Heart right ventricle (tissue), 16 donors: ENCODE measurements around the gene CDR2L. TPM values are rescaled to one million over a fixed set of nuclear protein-coding genes. Genes with fewer than 3 reads are reported as not detected.
A peak's percentile ranks its signal among the peaks of the same experiment; 100 is the strongest.
"Not testable (repeated sequence)": the region's sequence is repeated elsewhere in the genome, so short reads cannot be mapped to it uniquely, and the experiment has no call there.

Experiments
- ATAC-seq, 8 donors: fragments of 200-7000 bp; cut with Tn5 transposase; one replicate each; pipeline ENCODE4 v1.9.1; 2020; ENCODE audit warnings: mild to moderate bottlenecking in 8 of 8, moderate library complexity in 8 of 8, moderate number of reproducible peaks in 1 of 8
- DNase-seq, 2 donors: peaks; one replicate each; pipeline ENCODE4 v3.0.0-alpha.2; 2020
- H3K27ac ChIP-seq, 10 donors: fragments of 200-600 bp; sonication (generic) in 2 of 10; one replicate each; pipeline versions ENCODE4 v1.5.0 to v1.8.0; 2020 to 2022; ENCODE audit warnings: mild to moderate bottlenecking in 3 of 10
- H3K27me3 ChIP-seq, 7 donors: fragments of 200-600 bp; one replicate each; pipeline ENCODE4 v1.8.0; 2021 to 2022; ENCODE audit warnings: mild to moderate bottlenecking in 2 of 7
- H3K36me3 ChIP-seq, 9 donors: fragments of 200-600 bp; sonication (generic) in 1 of 9; one replicate each; pipeline versions ENCODE4 v1.5.0 to v1.8.0; 2020 to 2022; ENCODE audit warnings: mild to moderate bottlenecking in 2 of 9
- H3K4me1 ChIP-seq, 9 donors: fragments of 200-600 bp; sonication (generic) in 1 of 9; one replicate each; pipeline versions ENCODE4 v1.5.0 to v1.8.0; 2020 to 2022; ENCODE audit warnings: mild to moderate bottlenecking in 4 of 9
- H3K4me3 ChIP-seq, 10 donors: fragments of 200-600 bp; sonication (generic) in 2 of 10; one replicate each; pipeline versions ENCODE4 v1.5.0 to v1.8.0; 2020 to 2022; ENCODE audit warnings: mild to moderate bottlenecking in 7 of 10, moderate library complexity in 2 of 10
- H3K9me3 ChIP-seq, 11 donors: fragments of 200-600 bp in 10 of 11; sonication (generic) in 2 of 11; one replicate each; pipeline versions ENCODE4 v1.5.0 to v1.8.0; 2013 to 2022; ENCODE audit warnings: mild to moderate bottlenecking in 2 of 11, control low read depth in 1 of 11, moderate library complexity in 1 of 11
- WGBS, 2 donors: extraction: QIAGEN DNeasy Blood & Tissue Kit; methylation state at CpG; one replicate each; pipeline ENCODE4 v1.1.7; 2013; ENCODE audit warnings: inconsistent platforms in 1 of 2; 5-methylcytosine and 5-hydroxymethylcytosine counted together
- intact Hi-C, 10 donors: fragments of 100-400 bp; cut with DNase I; formaldehyde crosslinking; loops; one replicate each; pipeline versions ENCODE4 v1.11.1 to v1.14.2; 2022
- polyA plus RNA-seq, 2 donors: library from polyadenylated mRNA; stranded (reverse); fragments of 200-250 nt; gene quantifications; one replicate each; pipeline ENCODE4 v1.2.3, GENCODE V29; 2013
- total RNA-seq, 10 donors: library from RNA; stranded (reverse); fragmentation: NEBNext Ultra II Directional in 3 of 10; extraction: Animal tissue kit (Norgen Biotek cat#: 25700) in 3 of 10; gene quantifications; one replicate each; pipeline versions ENCODE4 v1.2.1 to v1.2.4, GENCODE V29; 2021 to 2023
- TF ChIP-seq, protein P1 (sequence below), 9 donors: fragments of 200-600 bp; sonication (generic) in 2 of 9; IDR thresholded peaks; one replicate each; pipeline versions ENCODE4 v1.5.0 to v1.8.0; 2021 to 2022; ENCODE audit warnings: antibody characterized with exemption in 9 of 9, mild to moderate bottlenecking in 5 of 9, moderate library complexity in 1 of 9
- donor health status: Arrhythmogenic right ventricular cardiomyopathy.
- donor health status: ischemic (EF 13 %, LVEDD 7.1; RV severe dilation, severe dysfunction).
- donor health status: healthy with polysubstance abuse.
- donor health status: DM: no; HTN: yes; CAD: no.
- donor health status: DM: no; HTN: no; CAD: no.
- donor health status: ischemic (EF 25% LVEDD 6.9; RV normal size, moderate dysfunction).
- donor health status: ischemic (EF 25% LVEDD 5.7; RV mildly dilated, moderate dysfunction).
- donor health status: healthy.
- donor health status: DM: yes; HTN: yes; CAD: no.
- donor health status: Ischemic cardiomyopathy.
- donor health status: ischemic (EF 35%, LVEDD 5.7; RV mildly dilated, moderate dysfunction).
- donor health status: nonischemic (EF 11% LVEDD 7.7; RV severe dilation, severe dysfunction).
- donor health status: DM: yes; HTN: yes; CAD: no.
- donor health status: PGD.
- donor health status: ischemic (EF 29% LVEDD 5.4; RV normal size, mild dysfunction).
- donor health status: nonischemic (EF 23%, LVEDD 6.1; RV moderate dilation, normal function).

Gene CDR2L
- total and polyA plus RNA-seq, 12 donors, result 8.5 to 25.3 (median 14.7) TPM

DNA sequence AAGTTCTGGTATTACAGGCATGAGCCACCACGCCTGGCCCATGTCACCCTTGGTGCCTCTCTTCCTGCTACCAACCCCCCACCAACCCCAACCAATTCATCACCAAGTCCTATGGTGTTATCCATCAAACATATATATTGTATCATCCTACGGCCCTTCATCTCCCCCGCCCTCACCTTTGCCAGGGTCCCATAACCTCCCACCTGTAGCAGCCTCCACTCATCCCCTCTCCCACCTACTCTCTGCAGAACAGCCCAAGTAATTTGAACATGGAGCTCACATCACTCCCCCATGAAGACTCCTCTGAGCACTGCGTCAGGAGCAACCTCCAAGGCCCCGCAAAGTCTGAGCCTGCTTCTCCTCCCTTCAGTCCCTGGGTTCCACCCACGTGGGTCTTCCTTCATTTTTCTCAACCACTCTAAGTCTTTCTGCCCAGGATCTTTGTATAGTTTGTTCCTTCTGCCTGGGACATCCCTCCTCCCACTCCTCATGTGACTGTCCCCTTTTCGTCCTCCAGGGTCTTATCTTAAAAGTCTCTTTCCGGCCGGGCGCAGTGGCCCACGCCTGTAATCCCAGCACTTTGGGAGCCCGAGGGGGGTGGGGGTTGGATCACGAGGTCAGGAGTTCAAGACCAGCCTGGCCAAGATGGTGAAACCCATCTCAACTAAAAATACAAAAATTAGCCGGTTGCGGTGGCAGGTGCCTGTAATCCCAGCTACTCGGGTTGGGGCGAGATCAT, 7.9 kb upstream of the CDR2L start:
- Histone ChIP-seq H3K27me3 (peaks cover 0 to 38% (median 0%) of the 10 kb centered on the region in 7 donors), H3K9me3 (no peaks in the 10 kb centered on the region), H3K36me3 (no peaks in the 10 kb centered on the region), H3K4me3 (no peak overlapping the region), H3K27ac (no peak overlapping the region), H3K4me1 (peaks cover 4 to 25% (median 16%) of the 10 kb centered on the region in 9 donors)
- WGBS, 2 donors, result 71% methylated on average over 17 of the region's 17 CpGs
- DNase-seq (no peak), ATAC-seq (no peak)
- intact Hi-C loops, result loop anchor here in 3 of 10 donors (5.0 to 10.0 kb wide), 3 partner anchors 53 to 135 kb away; no protein-coding TSS in a partner anchor
- TF ChIP-seq, protein P1, sequence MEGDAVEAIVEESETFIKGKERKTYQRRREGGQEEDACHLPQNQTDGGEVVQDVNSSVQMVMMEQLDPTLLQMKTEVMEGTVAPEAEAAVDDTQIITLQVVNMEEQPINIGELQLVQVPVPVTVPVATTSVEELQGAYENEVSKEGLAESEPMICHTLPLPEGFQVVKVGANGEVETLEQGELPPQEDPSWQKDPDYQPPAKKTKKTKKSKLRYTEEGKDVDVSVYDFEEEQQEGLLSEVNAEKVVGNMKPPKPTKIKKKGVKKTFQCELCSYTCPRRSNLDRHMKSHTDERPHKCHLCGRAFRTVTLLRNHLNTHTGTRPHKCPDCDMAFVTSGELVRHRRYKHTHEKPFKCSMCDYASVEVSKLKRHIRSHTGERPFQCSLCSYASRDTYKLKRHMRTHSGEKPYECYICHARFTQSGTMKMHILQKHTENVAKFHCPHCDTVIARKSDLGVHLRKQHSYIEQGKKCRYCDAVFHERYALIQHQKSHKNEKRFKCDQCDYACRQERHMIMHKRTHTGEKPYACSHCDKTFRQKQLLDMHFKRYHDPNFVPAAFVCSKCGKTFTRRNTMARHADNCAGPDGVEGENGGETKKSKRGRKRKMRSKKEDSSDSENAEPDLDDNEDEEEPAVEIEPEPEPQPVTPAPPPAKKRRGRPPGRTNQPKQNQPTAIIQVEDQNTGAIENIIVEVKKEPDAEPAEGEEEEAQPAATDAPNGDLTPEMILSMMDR (IDR thresholded peaks at IDR 0.05), result no peak

DNA sequence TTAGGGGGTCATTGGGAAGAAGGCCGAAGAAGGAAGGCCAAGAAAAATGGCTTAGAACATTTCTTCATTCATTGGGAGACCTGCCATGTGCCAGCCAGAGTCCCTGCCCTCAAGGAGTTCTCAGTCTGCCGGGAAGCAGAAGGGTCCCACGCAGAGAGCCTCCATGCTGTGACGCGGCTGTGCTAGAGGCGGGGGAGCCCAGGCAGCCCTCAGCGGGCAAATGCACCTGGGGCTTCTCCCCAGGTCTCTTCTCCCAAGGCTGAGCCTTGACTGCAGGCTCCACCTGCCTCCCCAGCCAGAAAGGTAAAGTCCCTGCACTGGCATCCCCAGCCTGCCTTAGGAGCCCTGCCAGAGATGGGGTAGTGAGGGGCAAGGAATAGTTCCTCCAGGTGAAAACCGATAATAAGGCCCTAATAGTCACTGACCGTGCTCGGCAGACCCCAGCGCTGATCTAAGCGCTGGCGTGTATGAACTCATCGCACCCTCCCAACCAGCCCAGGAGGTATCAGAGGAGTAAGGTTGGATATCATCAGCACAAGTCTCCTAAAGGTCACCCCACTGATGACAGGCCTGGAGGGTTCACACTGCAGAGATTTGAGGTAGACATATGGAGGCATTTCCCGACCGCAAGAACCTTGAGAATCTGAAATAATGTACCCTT, 6.0 kb upstream of the CDR2L start:
- no peaks in the 10 kb centered on the region for H3K9me3 ChIP-seq
- peak overlapping the region; percentile 76 to 96 (median 92) for H3K27ac ChIP-seq
- peaks cover 0 to 27% (median 0%) of the 10 kb centered on the region in 7 donors for H3K27me3 ChIP-seq
- no peaks in the 10 kb centered on the region for H3K36me3 ChIP-seq
- ATAC-seq (peak in 3 of 8 donors; percentile 1 to 13 (median 7)), DNase-seq (no peak)
- H3K4me3 ChIP-seq, result peak overlapping the region; percentile 40 to 79 (median 68)
- H3K4me1 ChIP-seq, result peaks cover 4 to 25% (median 16%) of the 10 kb centered on the region in 9 donors
- TF ChIP-seq, protein P1 (IDR thresholded peaks at IDR 0.05), result no peak
- intact Hi-C loops, result loop anchor here in 2 of 10 donors (5.0 to 10.0 kb wide), 2 partner anchors 51 to 53 kb away; no protein-coding TSS in a partner anchor
- 54 to 57% methylated on average over 16 of the region's 16 CpGs for WGBS, 2 donors

DNA sequence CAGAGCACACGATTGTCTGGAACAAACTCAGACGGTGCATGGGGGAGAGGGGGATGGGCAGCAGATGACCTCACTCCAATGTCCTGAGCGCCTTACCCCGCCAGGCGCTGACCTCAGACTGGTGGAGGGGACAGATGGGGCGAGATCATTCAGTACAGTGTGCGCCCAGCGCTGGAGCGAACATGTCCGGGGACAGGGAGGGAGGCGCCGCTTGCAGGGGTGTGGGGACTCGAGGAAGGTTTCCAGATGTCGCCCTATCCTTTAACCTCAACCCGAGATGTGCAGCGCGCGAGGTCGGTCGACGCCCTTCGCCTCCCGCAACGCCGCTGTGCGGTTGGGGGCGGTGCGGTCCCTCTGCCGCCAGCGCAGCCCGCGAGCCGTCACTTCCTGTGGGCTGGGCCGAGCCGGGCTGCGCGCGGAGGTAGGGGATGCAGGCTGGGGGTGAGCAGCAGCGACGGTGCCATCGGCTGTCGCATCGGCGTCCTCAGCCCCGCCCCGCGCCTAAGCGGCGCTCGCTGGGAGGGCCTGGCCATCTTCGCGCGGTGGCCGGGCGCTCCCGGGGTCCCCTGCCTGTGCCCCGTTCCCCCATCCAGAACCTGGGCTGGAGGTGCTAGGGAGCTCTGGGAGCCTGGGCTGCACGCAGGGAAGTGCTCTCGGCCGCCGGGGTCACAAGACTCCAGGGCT, 5.3 kb upstream of the CDR2L start:
- DNase-seq, result peak; percentile 73 to 81
- peaks cover 4 to 30% (median 20%) of the 10 kb centered on the region in 9 donors for H3K4me1 ChIP-seq
- 0% methylated on average over 57 to 61 of the region's 61 CpGs for WGBS, 2 donors
- H3K27me3 ChIP-seq, result peaks cover 0 to 27% (median 0%) of the 10 kb centered on the region in 7 donors
- peak overlapping the region; percentile 76 to 96 (median 92) for H3K27ac ChIP-seq
- peak; percentile 93 to 96 (median 95) for ATAC-seq
- no peaks in the 10 kb centered on the region for H3K36me3 ChIP-seq
- TF ChIP-seq, protein P1 (IDR thresholded peaks at IDR 0.05), result peak in 5 of 9 donors; percentile 7 to 34 (median 25)
- intact Hi-C loops, result loop anchor here in 3 of 10 donors (2.0 to 10.0 kb wide), 3 partner anchors 31 to 53 kb away; partner anchors contain the start of gene MRPL58 (in 1 of the 3)
- H3K4me3 ChIP-seq, result peak overlapping the region; percentile 40 to 79 (median 68)
- H3K9me3 ChIP-seq, result no peaks in the 10 kb centered on the region

DNA sequence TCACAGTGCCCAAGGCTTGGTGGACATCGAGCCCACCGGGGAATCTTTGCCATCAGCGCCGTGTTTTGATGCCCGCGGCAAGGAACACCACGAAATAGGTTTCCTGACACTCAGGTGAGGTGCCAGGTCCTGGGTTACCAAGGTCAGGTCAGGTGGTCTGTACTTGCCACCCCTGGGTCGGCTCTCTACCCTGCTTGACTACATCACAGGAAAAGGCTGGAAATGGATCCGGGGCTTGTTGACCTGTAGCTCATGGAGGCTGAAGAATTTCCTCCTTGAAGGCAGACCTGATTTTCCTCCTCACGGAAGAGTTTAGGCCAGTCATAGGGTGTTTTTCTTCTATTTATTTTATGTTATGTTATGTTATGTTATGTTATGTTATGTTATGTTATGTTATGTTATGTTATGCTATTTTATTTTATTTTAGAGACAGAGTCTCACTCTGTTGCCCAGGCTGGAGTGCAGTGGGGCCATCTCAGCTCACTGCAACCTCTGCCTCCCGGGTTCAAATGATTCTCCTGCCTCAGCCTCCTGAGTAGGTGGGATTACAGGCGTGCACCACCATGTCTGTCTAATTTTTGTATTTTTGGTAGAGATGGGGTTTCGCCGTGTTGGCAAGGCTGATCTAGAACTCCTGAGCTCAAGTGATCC, 4.6 kb upstream of the CDR2L start:
- Histone ChIP-seq H3K4me3 (peak overlapping the region; percentile 40 to 79 (median 68)), H3K4me1 (peaks cover 4 to 31% (median 22%) of the 10 kb centered on the region in 9 donors), H3K27ac (peak overlapping the region; percentile 76 to 96 (median 92)), H3K27me3 (peaks cover 0 to 27% (median 0%) of the 10 kb centered on the region in 7 donors)
- not testable (repeated sequence) for H3K36me3 ChIP-seq, H3K9me3 ChIP-seq, DNase-seq
- intact Hi-C loops, result loop anchor here in 3 of 10 donors (2.0 to 10.0 kb wide), 3 partner anchors 30 to 52 kb away; partner anchors contain the start of gene MRPL58 (in 1 of the 3)
- peak in 3 of 8 donors; percentile 5 to 29 (median 11) for ATAC-seq
- WGBS, 2 donors, result 32% methylated on average over 14 of the region's 14 CpGs
